Activated CD8-positive, alpha-beta memory T cell treated with anti-CD3 and anti-CD28 coated beads, Interleukin-2, amount 50 U/mL, for 48 hours (primary cell): ENCODE results near the gene SEC24C.
"Not testable (repeated sequence)": the region's sequence is repeated elsewhere in the genome, so short reads cannot be mapped to it uniquely, and the experiment has no call there.

Source experiments
- DNase-seq: peaks from one replicate; pipeline ENCODE4 v3.0.0-alpha.2; 2020

Gene SEC24C

DNA sequence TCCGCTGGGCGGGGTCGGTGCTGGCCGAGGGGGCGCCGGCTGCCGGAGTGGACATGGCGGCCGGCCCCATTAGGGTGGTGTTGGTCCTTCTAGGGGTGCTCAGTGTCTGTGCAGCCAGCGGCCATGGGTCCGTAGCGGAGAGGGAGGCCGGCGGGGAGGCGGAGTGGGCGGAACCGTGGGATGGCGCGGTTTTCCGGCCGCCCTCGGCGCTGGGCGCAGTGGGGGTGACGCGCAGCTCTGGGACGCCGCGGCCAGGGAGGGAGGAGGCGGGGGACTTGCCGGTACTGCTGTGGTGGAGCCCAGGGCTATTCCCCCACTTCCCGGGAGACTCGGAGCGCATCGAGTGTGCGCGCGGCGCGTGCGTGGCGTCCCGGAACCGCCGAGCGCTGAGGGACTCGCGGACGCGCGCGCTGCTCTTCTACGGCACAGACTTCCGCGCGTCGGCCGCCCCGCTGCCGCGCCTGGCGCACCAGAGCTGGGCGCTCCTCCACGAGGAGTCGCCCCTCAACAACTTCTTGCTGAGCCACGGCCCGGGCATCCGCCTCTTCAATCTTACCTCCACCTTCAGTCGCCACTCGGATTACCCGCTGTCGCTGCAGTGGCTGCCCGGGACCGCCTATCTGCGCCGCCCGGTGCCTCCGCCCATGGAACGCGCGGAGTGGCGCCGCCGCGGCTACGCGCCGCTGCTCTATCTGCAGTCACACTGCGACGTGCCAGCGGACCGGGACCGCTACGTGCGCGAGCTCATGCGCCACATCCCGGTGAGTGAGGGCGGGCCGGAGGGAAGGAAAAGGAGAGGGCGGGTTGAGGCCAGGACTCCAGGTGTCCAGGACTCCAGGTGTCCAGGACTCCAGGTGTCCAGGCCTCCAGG, 28.3 kb downstream of the SEC24C start:
- DNase-seq = peak; percentile 92

DNA sequence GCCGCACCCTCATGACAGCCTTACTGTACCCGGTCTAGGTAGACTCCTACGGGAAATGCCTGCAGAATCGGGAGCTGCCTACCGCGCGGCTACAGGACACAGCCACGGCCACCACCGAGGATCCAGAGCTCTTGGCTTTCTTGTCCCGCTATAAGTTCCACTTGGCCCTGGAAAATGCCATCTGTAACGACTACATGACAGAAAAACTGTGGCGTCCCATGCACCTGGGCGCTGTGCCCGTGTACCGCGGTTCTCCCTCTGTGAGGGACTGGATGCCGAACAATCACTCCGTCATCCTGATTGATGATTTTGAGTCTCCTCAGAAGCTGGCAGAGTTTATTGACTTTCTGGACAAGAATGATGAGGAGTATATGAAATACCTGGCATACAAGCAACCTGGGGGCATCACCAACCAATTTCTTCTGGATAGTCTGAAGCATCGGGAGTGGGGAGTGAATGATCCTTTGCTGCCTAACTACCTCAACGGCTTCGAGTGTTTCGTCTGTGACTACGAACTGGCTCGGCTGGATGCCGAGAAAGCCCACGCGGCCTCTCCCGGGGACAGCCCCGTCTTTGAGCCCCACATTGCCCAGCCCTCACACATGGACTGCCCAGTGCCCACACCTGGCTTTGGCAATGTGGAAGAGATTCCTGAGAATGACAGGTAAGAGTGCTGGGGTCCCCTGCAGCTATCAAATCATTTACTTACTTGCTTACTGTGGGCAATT, 29.1 kb downstream of the SEC24C start:
- DNase-seq = no peak

DNA sequence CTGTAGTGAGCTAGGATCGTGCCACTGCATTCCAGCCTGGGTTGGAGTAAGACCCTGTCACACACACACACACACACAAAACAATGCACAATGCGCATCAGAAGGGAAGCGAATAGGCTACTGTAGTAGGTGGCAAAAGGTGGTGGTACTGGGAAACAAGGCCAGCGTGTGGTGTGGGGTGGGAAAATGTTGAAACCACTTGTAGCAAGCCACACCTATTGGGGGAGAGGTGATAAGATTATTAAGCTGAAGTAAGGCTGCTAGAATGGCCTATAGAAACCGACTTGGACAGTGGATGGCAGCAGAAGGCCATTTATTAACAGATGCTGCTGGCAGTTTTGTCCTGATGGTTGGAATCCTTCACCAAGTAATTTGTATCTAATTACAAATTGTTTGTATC, 30.5 kb downstream of the SEC24C start:
- no peak for DNase-seq

- DNase-seq = no peak
These were observed 34.8 kb downstream of the SEC24C start for GRCh38 chr10:73779018-73779417.

DNA sequence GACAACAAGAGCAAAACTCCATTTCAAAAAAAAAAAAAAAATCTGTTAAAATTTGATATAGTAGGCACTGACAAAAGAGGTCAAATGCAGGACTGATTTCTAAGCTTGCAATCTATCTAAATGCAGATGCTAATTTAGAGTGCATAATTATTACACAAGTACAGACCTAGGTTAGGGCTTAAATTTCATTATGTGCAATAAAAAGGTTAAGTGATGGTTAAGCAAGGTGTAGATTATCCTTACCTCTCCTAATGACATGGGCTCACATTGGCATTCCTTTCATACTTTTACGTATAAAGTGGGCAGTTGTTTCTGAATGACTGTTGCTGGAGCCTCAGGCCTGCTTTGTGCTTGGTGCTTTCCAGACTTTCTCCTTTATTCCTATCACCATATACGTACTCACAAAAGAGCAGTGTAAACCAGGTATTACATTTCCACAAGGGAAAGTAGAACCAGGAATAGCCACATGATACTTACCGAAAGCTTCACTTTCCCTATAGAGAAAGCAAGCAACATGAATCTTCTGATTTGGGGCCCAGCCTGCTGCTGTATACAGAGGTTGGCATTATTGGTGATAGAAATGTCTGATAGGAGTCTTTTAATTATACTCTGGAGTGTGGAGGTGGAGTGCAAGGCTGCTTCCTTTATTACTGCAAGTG, 35.5 kb downstream of the SEC24C start:
- no peak for DNase-seq

- DNase-seq = no peak
These were observed 36.1 kb downstream of the SEC24C start for GRCh38 chr10:73780301-73780700.

DNA sequence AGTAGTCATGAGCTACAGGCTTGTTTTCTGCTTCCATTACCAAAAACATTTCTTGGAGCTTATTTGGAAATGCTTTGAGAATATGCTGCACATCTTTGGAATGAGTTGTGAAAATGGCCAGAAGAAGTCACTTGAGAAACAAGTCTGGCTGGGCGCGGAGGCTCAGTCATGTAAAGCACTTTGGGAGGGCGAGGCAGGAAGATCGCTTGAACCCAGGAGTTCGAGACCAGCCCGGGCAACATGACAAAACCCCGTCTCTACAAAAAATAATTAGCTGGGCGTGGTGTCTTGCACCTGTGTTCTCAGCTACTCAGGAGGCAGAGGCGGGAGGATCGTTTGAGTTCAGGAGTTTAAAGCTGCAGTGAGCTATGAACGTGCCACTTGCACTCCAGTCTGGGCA, 36.8 kb downstream of the SEC24C start:
- no peak for DNase-seq

DNA sequence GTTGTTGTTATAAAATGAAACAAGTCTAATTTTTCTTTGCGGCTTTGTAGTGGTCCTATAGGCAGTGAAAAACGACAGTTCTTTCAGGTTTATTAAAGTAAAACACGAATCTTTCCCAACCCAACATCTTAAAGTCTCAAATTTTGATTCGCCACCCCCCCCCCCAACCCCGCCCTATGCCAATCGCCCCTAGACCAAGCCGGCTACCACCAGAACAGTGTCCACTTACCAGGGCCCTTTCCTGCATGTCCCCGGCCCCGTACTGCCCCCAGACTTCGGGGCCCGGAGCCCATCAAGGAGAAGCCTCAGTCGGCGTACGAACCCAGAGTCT, 37.3 kb downstream of the SEC24C start:
- DNase-seq = no peak

- DNase-seq = peak; percentile 96
These were observed 37.9 kb downstream of the SEC24C start, which contains the start of gene CHCHD1 for GRCh38 chr10:73781879-73782748. Gene CHCHD1, plus strand, starts transcription at chr10:73782048. Its CDS starts 28 bp downstream, at chr10:73782076.

GRCh38 chr10:73782749-73783085, 38.5 kb downstream of the SEC24C start:
- no peak for DNase-seq

DNA sequence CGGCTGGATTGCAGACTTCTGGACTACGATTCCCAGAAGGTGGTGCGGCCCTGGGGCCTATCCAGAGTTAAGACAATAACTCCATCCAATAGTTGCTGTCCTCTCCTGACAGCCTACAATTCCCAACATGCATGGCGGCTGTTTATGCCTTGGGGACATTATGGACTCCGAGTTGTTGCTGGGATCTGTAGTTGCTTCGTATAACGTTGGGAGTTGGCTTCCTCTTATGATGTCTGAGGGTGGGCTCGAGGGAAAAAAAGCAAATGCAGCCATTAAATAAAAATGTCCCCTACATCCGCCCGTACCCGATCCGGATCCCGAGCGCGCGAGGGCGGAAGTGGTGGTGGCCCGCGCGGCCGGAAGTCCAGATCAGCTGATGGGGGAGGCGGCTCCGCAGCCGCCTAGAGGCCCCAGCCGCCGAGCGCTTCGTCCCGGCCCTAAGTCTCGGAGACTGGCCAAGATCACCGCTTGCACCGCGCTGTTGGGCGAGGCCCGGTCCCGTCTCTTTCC, 41.1 kb downstream of the SEC24C start, which contains the start of gene ZSWIM8:
Gene ZSWIM8, plus strand, starts transcription at position 396 of the 510 bp plus-strand sequence. CDS start 273 bp downstream, outside the sequence.
- DNase-seq = peak; percentile 91

DNA sequence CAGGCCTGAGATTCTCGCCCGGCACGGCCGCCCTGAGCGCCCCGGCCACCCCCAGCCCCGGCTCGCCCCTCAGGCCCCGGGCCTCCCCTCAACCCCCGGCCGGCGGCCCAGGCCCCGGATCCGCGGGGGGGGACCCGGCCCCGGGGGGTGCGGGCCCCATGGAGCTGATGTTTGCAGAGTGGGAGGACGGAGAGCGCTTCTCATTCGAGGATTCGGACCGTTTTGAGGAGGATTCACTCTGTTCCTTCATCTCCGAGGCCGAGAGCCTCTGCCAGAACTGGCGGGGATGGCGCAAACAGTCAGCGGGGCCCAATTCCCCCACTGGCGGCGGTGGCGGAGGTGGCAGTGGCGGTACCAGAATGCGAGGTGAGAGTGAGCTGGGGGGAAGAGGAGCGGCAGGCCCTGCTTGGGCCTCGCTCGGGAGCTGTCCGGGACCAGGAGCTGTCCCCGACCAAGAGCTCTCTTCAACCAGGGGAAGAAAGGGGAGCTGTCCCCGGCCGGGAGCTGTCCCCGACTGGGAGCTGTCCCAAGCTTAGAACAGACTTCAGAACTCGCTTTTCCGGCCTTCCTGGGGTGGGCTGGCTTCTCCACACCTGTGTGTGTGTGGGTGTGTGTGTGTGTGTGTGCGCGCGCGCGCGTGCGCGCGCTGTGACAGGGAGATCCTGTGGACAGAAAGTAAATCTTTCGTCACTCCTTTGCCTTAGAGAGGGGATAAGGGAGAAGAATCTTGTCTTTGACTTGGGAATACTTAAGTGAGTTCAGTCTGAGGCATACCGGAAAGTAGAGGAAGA, 41.7 kb downstream of the SEC24C start:
- DNase-seq = peak; percentile 75

DNA sequence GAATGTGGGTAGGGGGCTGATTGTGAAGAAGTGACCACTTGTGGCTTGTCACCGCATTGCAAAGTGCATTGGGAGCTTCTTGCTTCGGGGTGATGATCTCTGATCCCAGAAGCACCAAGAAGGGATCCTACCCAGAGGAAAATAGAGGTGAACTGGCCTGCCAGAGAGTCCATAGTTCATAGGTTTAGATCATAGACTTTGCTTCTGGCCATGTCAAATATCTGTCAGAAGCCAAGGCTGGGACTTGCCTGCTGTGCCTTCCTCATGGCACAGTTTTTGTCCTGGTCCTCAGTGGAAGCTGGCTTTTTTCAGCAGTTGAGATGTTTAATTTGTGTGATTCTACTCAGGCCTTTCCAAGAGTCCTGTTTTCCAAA, 42.3 kb downstream of the SEC24C start:
- no peak for DNase-seq

GRCh38 chr10:73787031-73787800, 43.0 kb downstream of the SEC24C start:
- DNase-seq = not testable (repeated sequence)

- DNase-seq = no peak
These were observed 44.9 kb downstream of the SEC24C start for GRCh38 chr10:73788864-73789658.

- no peak for DNase-seq
These were observed 45.5 kb downstream of the SEC24C start for GRCh38 chr10:73789659-73790055.

DNA sequence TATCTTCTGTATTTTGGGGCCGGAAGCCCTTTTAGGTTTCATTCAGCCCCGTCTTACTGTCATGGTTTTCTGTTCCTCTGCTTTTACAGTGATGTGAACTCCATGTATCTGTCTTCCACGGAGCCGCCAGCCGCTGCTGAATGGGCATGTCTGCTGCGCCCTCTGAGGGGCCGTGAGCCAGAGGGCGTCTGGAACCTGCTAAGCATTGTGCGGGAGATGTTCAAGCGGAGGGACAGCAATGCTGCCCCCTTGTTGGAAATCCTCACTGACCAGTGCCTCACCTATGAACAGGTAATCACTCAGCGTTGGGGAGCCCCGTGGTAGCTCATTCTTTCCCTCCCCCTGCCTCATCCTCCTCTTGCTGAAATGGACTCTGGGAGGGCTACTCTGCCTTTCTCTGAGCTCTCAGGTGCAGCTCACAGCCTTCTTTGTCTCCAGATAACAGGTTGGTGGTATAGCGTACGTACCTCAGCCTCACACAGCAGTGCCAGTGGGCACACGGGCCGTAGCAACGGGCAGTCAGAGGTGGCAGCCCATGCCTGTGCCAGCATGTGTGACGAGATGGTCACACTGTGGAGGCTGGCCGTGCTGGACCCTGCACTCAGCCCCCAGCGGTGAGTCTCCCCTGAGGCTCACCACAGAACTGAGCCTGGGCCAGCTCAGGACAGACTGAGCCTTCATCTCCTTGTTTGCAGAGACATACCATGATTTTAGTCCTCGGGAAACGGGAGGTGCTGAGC, 46.9 kb downstream of the SEC24C start:
- no peak for DNase-seq

DNA sequence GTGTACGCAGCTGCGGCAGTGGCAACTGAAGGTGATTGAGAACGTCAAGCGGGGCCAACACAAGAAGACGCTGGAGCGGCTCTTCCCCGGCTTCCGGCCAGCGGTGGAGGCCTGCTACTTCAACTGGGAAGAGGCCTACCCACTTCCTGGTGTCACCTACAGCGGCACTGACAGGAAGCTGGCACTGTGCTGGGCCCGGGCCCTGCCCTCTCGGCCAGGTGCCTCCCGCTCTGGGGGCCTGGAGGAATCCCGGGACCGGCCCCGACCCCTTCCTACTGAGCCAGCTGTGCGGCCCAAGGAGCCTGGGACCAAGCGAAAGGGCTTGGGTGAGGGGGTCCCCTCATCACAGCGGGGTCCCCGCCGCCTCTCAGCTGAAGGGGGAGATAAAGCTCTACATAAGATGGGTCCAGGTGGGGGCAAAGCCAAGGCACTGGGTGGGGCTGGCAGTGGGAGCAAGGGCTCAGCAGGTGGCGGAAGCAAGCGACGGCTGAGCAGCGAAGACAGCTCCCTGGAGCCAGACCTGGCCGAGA, 47.8 kb downstream of the SEC24C start:
- DNase-seq = no peak

- no peak for DNase-seq
These were observed 49.3 kb downstream of the SEC24C start for GRCh38 chr10:73793456-73793855.
